GM21360 (cell line): ENCODE measurements around the gene CCDC150.

ENCODE experiments used
- ATAC-seq: cut with Tn5 transposase; IDR thresholded peaks from one replicate; pipeline ENCODE4 v1.9.1; 2021; ENCODE audit warnings: mild to moderate bottlenecking, moderate library complexity; ENCODE audit not compliant: unreplicated experiment

The CCDC150 gene

GRCh38 chr2:196758474-196759377 lies 119.2 kb downstream of the CCDC150 start:
- no peak for ATAC-seq

- no peak for ATAC-seq
These were observed 119.8 kb downstream of the CCDC150 start for GRCh38 chr2:196759378-196759706.

GRCh38 chr2:196767101-196767500 lies 127.6 kb downstream of the CCDC150 start:
- no peak for ATAC-seq
